GM18519 (cell line): ENCODE data around the gene TBC1D3I.
"Not testable (repeated sequence)": the region's sequence is repeated elsewhere in the genome, so short reads cannot be mapped to it uniquely, and the experiment has no call there.

Experiments
- ATAC-seq: cut with Tn5 transposase; IDR thresholded peaks from one replicate; pipeline ENCODE4 v1.9.1; 2021; ENCODE audit warnings: mild to moderate bottlenecking, moderate library complexity; ENCODE audit not compliant: unreplicated experiment, low FRiP score

Gene TBC1D3I

GRCh38 chr17:36207383-36207782 lies 57.0 kb downstream of the TBC1D3I start:
- ATAC-seq = not testable (repeated sequence)

- not testable (repeated sequence) for ATAC-seq
Measured at GRCh38 chr17:36206486-36206821, 57.9 kb downstream of the TBC1D3I start.

- no peak for ATAC-seq
Measured at GRCh38 chr17:36205637-36206485, 58.5 kb downstream of the TBC1D3I start.

DNA sequence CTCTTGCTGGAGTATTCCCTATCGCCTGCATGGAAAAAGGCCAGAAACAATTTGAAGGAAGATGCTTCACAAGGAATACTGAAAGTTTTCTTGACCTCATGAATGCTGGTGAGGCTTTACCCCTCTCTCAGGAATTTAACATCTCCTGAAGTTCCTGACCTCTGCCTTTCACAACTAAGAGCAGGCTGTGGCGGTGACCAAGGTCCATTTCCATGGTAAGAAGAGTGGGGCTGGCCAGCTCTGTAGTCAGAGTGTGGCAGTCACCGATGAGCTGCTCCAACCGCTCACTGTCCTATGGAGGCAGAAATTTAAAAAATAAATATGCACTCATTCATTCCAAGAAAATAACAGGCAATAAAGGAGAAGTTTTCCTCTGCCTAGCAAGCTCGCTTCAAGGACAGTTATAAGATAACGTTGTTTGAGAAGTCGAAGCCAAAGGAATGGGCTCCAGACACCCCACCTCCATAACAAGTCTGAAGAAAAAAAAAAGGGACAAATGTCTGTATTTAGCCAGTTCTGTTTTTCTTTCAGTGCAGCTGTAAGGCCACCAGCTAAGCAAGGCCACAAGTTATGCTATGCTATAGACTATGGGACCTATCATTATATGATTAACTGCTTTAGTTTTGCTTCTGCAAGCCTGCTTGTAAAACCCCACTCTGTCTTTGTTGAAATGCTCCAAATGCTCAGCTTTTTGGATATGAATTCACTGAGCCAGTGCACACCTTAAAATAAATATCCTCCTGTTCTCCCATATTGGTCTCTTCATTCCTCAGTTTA lies 59.5 kb downstream of the TBC1D3I start:
- no peak for ATAC-seq
